ENCODE measurements around the gene PANX3. TPM values are rescaled to one million over a fixed set of nuclear protein-coding genes. Genes with fewer than 3 reads are reported as not detected.

PANX3 gene
- total and polyA plus RNA-seq, 9 of the 15 experiments (the other 6 are each of a cell fraction or from before 2014, with no cell fraction given), result 0.09 to 0.69 (median 0.39) TPM

DNA sequence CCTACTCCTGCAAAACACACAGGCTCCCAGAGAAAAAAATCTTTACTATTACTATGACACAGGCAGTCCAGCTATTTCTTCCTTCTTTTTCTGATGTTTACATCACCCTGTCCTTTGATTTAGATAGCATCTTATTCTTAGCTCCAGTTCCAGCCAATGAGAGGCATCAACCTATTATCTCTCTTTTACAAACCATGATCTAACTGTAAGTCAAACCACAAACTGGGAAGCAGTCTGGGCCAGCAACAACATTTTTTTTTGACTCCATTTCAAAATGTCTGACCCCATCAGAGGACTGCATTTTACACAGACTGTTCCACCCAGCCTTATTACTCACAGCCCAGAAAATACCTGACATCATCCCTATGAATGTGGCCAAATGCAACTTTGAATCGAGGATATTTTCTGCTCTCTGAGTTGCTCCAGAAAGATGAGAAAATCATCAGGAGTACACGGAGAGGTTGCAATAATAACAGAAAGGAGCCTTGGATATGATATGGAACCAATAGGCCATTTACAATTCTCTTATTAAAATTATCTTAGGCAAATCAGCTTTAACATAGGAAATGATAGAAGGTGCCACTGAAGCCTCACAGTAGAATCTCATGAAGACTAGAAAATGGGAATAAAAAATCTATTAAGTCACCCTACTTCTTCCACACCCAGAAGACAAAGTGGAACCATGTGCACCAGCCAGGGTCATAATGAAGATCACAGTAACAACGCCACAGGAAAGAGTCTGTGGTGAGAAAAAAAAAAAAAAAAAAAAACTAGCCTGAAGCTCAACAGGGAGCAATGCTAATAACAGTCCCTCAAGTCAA, 32.6 kb downstream of the PANX3 start (continued):
- TF ChIP-seq, protein P1, sequence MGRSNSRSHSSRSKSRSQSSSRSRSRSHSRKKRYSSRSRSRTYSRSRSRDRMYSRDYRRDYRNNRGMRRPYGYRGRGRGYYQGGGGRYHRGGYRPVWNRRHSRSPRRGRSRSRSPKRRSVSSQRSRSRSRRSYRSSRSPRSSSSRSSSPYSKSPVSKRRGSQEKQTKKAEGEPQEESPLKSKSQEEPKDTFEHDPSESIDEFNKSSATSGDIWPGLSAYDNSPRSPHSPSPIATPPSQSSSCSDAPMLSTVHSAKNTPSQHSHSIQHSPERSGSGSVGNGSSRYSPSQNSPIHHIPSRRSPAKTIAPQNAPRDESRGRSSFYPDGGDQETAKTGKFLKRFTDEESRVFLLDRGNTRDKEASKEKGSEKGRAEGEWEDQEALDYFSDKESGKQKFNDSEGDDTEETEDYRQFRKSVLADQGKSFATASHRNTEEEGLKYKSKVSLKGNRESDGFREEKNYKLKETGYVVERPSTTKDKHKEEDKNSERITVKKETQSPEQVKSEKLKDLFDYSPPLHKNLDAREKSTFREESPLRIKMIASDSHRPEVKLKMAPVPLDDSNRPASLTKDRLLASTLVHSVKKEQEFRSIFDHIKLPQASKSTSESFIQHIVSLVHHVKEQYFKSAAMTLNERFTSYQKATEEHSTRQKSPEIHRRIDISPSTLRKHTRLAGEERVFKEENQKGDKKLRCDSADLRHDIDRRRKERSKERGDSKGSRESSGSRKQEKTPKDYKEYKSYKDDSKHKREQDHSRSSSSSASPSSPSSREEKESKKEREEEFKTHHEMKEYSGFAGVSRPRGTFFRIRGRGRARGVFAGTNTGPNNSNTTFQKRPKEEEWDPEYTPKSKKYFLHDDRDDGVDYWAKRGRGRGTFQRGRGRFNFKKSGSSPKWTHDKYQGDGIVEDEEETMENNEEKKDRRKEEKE (IDR thresholded peaks at IDR 0.05; ENCODE audit: borderline replicate concordance in 1 of 2, control insufficient read depth in 1 of 2, low read depth in 2 of 2, low read length in 1 of 2), result no peak
- TF ChIP-seq NFIX (CRISPR knock-in tag; IDR thresholded peaks at IDR 0.05; ENCODE audit: low read depth) (no peak), LCOR (CRISPR knock-in tag; IDR thresholded peaks at IDR 0.05) (no peak), ZNF253 (CRISPR knock-in tag; conservative IDR thresholded peaks at IDR 0.05) (no peak), ZNF778 (CRISPR knock-in tag; IDR thresholded peaks at IDR 0.05) (no peak), ZNF766 (CRISPR knock-in tag; conservative IDR thresholded peaks at IDR 0.05) (peak; percentile 78), KDM1A (IDR thresholded peaks at IDR 0.05) (peak; percentile 42 to 56; a peak in 2 of 4 replicates), ZBTB40 (IDR thresholded peaks at IDR 0.05) (peak; percentile 52; the same call in 1 of the 2 replicates), ZBTB40 (CRISPR knock-in tag; IDR thresholded peaks at IDR 0.05) (no peak), MTA1 (IDR thresholded peaks at IDR 0.05; ENCODE audit: borderline replicate concordance) (no peak), ZNF395 (CRISPR knock-in tag; IDR thresholded peaks at IDR 0.05) (no peak; the same call in 1 of the 2 replicates), BMI1 (IDR thresholded peaks at IDR 0.05; ENCODE audit: low read length) (no peak), BRF1 (IDR thresholded peaks at IDR 0.05; ENCODE audit: borderline replicate concordance, extremely low read depth, insufficient read length) (no peak), CAMTA2 (CRISPR knock-in tag; conservative IDR thresholded peaks at IDR 0.05) (no peak)

Measured in K562 (cell line).